DND-41 (cell line): Measurements from ENCODE around the gene PRKCE.

Source experiments
- EZH2 ChIP-seq: IDR thresholded peaks from 3 replicates; pipeline ENCODE4 v1.6.1; 2012; ENCODE audit warnings: borderline replicate concordance, low read depth, mild to moderate bottlenecking, moderate library complexity, low read length, inconsistent platforms; ENCODE audit not compliant: severe bottlenecking
- TF ChIP-seq, protein P1 (sequence below): IDR thresholded peaks from 2 replicates; pipeline ENCODE4 v1.5.1; 2012; ENCODE audit warnings: borderline replicate concordance, low read length, moderate library complexity, mild to moderate bottlenecking; ENCODE audit not compliant: poor library complexity, severe bottlenecking; ENCODE audit errors: extremely low read depth

DNA sequence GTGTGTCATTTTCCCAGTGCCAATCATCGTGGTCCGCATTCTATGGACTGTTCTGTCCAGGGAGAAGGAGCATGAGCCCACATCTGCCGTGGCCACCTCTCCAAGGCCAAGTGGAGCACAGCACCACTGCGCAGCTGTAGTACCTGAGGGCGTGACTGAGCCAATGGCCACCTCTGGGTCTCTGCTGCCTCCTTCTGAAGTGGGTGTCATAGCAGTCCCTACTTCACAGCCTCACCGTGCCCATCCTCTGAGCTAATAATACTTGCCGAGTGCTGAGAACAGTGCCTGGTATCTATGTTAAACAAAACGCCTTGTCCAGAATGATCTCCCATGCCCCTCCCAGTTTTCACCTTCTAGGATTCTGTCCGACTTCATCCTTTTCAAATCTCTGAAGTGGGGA lies 256.1 kb downstream of the PRKCE start:
- TF ChIP-seq, protein P1, sequence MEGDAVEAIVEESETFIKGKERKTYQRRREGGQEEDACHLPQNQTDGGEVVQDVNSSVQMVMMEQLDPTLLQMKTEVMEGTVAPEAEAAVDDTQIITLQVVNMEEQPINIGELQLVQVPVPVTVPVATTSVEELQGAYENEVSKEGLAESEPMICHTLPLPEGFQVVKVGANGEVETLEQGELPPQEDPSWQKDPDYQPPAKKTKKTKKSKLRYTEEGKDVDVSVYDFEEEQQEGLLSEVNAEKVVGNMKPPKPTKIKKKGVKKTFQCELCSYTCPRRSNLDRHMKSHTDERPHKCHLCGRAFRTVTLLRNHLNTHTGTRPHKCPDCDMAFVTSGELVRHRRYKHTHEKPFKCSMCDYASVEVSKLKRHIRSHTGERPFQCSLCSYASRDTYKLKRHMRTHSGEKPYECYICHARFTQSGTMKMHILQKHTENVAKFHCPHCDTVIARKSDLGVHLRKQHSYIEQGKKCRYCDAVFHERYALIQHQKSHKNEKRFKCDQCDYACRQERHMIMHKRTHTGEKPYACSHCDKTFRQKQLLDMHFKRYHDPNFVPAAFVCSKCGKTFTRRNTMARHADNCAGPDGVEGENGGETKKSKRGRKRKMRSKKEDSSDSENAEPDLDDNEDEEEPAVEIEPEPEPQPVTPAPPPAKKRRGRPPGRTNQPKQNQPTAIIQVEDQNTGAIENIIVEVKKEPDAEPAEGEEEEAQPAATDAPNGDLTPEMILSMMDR: no peak
- no peak for TF ChIP-seq EZH2
